RPMI7951 (cell line): ENCODE data around the gene PET100. TPM values are rescaled to one million over a fixed set of nuclear protein-coding genes. Genes with fewer than 3 reads are reported as not detected.
"Not testable (repeated sequence)": the region's sequence is repeated elsewhere in the genome, so short reads cannot be mapped to it uniquely, and the experiment has no call there.

Source experiments
- DNase-seq: peaks from one replicate; pipeline ENCODE4 v3.0.0-alpha.2; 2012; ENCODE audit warnings: low read depth
- total RNA-seq: library from RNA; depleted of rRNA; stranded (reverse); fragments of >200 nt; shearing (Covaris generic); gene quantifications from 2 replicates; pipeline ENCODE4 v1.2.3, GENCODE V29; 2014

Gene PET100
- total RNA-seq, 1 experiment from 2014 or later = 92.9 TPM

DNA sequence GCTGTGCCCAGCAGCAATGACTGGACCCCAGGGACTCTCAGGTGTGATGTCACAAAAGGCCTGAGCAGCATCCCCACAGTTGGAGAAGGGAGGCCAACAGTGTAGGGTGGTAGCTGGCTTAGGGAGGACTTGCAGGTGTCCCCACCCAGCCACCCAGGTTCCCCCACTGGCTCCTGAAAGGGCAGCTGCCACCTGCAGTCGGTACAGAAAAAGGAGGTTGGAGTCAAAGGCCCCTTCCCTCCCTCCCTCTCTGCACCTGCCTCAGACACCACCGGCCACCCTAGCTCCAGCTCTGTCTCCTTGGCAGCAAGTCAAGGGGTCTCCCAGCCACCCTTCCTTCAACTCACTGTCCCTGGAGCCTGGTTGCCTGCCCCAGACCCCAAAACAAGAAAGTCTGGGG is 4.1 kb downstream of the PET100 start, which contains the start of gene PCP2:
TSS of gene PCP2 (minus strand) at position 22 of the 400 bp plus-strand sequence. CDS start 262 bp downstream, outside the sequence.
- DNase-seq = no peak

DNA sequence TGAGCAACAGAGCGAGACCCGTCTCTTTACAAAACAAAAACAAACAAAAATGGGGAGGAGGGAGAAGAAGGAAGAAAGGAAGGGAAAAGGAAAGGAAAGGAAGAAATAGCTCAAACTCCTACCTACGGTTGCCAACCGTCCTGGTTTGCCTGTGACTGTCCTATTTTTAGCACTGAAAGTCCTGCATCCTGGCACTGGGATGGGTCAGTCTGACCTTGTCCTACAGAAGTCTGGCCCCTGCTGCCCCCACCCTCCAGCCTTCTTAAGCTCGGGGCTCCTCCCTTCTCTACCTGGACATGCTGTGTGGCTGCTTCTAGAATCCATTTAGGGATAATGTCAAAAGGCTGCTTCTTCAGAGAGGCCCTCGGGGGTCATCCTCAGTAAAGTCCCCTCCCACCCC is 6.1 kb downstream of the PET100 start:
- DNase-seq = no peak

- no peak for DNase-seq
These were observed 6.7 kb downstream of the PET100 start for GRCh38 chr19:7636317-7636690.

DNA sequence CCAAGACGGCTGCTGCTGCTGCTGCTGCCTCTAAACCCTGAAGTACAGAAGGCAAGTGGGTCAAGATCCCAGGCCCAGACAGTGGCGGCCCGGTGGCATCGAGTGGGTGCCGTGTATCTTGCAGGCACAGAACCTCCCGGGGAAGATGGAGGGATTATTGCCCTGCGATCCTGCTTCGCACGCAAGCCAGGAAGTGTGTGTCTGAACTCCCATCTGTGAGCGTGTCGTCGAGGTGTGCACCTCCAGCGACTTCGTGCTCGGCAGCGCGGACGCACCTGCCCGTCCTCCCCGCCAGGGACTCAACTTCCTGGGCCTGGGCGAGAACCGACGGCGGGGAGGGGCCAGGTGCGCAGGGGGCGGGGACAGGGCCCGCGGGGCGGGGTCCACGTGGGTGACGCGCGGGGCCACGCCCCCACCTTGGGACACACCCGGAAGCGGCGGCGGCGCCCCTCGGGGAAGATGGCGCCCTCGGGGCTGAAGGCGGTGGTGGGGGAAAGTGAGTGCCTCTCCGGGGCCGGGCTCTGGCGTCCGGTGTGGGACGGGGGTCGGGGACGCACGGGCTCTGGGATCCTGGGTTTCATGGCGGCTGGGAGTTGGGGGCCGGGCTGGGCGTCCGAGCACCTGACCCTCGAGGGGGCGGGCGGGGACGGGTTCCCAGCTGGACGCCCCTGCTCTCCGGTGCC is 7.2 kb downstream of the PET100 start, which contains the start of gene STXBP2:
TSS of gene STXBP2 (plus strand) at position 420 of the 683 bp plus-strand sequence. CDS start at position 460, 40 bp downstream.
- DNase-seq = no peak

- DNase-seq = no peak
These were observed 8.0 kb downstream of the PET100 start for GRCh38 chr19:7637374-7638256.

GRCh38 chr19:7638802-7639465 is 9.3 kb downstream of the PET100 start:
- DNase-seq = no peak

- no peak for DNase-seq
These were observed 10.3 kb downstream of the PET100 start for GRCh38 chr19:7639863-7640348.

GRCh38 chr19:7640803-7641202 is 11.2 kb downstream of the PET100 start:
- no peak for DNase-seq

DNA sequence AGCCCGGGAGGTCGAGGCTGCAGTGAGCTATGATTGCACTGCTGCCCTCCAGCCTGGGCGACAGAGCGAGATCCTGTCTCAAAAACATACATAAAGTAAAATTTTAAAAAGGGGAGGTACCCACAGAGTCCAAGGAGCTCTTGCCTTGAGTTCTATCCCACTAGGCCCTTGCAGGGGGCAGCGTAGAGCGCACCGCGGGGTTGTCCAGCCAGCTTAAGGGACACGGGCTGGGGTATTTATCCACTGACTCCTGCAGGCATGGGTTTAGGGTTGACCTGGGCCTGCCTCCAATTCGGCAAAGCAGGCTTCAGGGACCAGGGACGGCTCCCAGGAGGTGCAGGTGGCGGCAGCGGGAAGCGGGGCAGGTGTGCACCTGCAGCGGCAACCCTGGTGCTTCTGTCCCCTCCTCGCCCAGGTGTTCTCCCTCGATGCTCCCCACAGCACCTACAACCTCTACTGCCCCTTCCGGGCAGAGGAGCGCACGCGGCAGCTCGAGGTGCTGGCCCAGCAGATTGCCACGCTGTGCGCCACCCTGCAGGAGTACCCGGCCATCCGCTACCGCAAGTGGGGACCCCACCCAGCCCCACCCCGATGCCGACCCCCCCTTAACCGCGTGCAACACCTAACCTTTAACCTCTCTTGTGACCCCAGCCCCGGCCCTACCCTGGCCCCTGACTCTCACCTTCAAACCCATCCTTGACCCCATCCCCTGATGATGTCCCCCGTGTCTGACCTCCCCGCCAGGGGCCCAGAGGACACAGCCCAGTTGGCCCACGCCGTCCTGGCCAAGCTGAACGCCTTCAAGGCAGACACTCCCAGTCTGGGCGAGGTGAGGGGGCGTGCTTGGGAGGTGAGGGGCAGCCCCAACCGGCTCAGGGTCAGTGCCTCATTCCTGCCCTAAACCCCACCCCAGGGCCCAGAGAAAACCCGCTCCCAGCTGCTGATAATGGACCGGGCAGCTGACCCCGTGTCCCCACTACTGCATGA is 12.0 kb downstream of the PET100 start:
- DNase-seq = no peak

- no peak for DNase-seq
These were observed 12.9 kb downstream of the PET100 start for GRCh38 chr19:7642295-7643030.

DNA sequence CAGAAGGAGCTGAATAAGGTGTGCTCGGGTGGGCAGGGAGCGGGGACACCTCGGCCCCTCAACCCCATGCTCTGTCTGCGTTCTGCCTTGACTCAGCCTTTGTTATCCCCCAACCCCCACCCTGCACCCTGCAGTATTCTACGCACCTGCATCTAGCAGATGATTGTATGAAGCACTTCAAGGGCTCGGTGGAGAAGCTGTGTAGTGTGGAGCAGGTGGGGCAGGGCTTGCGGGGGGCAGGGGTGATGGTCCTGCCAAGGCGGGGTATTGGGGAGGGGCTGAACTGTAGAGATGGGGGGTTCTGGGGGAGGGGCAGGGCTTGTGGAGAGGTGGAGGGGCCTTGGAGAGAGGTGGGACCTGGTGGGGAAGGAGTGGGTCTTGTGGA is 13.4 kb downstream of the PET100 start:
- DNase-seq = no peak

GRCh38 chr19:7643629-7644549 is 14.3 kb downstream of the PET100 start:
- not testable (repeated sequence) for DNase-seq

GRCh38 chr19:7644550-7644877 is 14.9 kb downstream of the PET100 start:
- DNase-seq = no peak

GRCh38 chr19:7645163-7645562 is 15.6 kb downstream of the PET100 start:
- no peak for DNase-seq

DNA sequence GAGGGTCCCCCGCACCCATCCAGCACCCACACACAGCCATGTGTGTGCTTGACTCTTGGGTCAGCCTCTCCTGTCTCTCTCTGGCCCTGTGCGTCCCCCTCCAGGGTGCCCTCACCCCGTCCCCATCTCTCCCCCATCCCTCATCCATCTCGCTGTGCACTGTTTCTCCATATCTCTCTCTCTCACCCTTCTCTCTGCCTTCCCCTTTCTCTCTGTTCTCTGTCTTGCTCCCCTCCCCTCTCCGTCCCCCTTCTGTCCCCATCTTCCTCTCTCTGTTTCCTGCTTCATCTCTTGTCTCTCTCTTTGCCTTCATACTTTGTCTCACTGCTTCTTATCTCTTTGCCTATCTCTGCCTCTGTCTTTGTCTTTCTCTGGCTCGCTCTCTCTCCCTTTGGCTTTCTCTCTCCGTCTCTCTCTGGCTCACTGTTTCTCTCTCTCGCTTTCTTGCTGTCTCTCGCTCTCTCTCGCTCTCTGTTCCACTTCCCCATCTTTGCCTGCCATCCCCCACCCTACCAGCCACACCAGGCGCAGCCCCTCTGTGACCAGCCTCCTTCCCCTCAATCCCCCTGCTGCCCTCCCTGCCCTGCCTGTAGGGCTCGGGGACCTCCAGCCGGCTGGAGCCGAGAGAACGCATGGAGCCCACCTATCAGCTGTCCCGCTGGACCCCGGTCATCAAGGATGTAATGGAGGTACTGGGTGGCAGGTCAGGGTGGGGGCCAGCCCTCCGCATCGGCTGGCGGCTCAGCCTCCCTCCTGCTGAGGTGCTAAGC is 16.2 kb downstream of the PET100 start:
- DNase-seq = no peak

GRCh38 chr19:7646426-7646700 is 16.8 kb downstream of the PET100 start:
- no peak for DNase-seq

- no peak for DNase-seq
These were observed 17.6 kb downstream of the PET100 start for GRCh38 chr19:7647156-7647555.

- DNase-seq = no peak
These were observed 18.8 kb downstream of the PET100 start for GRCh38 chr19:7648265-7649014.
